Tibial artery (tissue), 4 donors: ENCODE data around the gene EWSR1.

Experiments
- DNase-seq, 2 donors: peaks; one replicate each; pipeline ENCODE4 v3.0.0-alpha.2; 2019
- H3K27ac ChIP-seq, 2 donors: fragments of 200-600 bp; sonication (generic) in 1 of 2; 1 replicate in 1 of 2; 2 replicates in 1 of 2; pipeline ENCODE4 v1.5.1; 2018 to 2019; ENCODE audit warnings: mild to moderate bottlenecking in 1 of 2
- H3K27me3 ChIP-seq, 2 donors: fragments of 200-600 bp; sonication (generic) in 1 of 2; one replicate each; pipeline versions ENCODE4 v1.5.1 to v1.6.0; 2016 to 2019
- H3K36me3 ChIP-seq, 3 donors: fragments of 200-600 bp; sonication (generic) in 2 of 3; one replicate each; pipeline ENCODE4 v1.5.1; 2016 to 2019; ENCODE audit warnings: mild to moderate bottlenecking in 2 of 3
- H3K4me1 ChIP-seq, 4 donors: fragments of 200-600 bp; sonication (generic) in 2 of 4; 1 replicate in 3 of 4; 2 replicates in 1 of 4; pipeline ENCODE4 v1.5.1; 2016 to 2019
- H3K4me3 ChIP-seq, 2 donors: fragments of 200-600 bp; sonication (generic) in 1 of 2; 1 replicate in 1 of 2; 2 replicates in 1 of 2; pipeline ENCODE4 v1.5.1; 2018 to 2019; ENCODE audit warnings: mild to moderate bottlenecking in 2 of 2
- H3K9me3 ChIP-seq, 3 donors: fragments of 200-600 bp; sonication (generic) in 1 of 3; one replicate each; pipeline ENCODE4 v1.5.1; 2016 to 2019
- intact Hi-C: fragments of 100-400 bp; cut with DNase I; formaldehyde crosslinking; loops from one replicate; pipeline ENCODE4 v1.15.0; 2023; ENCODE audit warnings: low total_unique reads
- TF ChIP-seq, protein P1 (sequence below), 2 experiments: fragments of 200-600 bp in 1 of 2; fragments of 450-650 bp in 1 of 2; IDR thresholded peaks; one replicate each; pipeline ENCODE4 v1.5.1; 2017 to 2019; ENCODE audit warnings: antibody characterized with exemption in 2 of 2, mild to moderate bottlenecking in 1 of 2, moderate library complexity in 1 of 2

The EWSR1 gene

DNA sequence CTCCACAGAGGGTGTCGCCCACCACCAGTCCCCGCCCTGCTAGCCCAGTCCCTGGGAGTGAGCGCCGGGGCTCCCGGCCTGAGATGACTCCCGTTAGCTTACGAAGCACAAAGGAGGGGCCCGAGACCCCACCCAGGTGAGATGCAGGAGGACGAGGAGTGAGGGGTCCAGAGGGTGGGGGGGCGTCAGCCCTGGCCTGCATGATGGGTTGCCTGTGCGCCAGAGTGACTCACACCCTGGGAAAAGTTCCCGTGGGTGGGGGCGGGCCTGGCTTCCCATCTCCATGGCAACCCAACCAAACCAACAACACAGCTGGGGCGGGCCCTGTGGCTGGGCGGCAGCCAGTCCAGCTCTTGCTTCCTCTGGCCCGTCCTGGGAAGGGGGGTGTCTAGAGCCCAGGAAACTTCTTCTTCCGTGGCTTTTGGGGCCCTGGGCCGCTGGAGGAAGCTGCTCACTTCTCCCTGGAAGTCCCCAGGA, 42.8 kb downstream of the EWSR1 start:
- peak overlapping the region; percentile 89 to 91 for H3K27ac ChIP-seq
- no peaks in the 10 kb centered on the region for H3K9me3 ChIP-seq
- H3K27me3 ChIP-seq = peaks cover 0 to 31% of the 10 kb centered on the region in 2 donors
- TF ChIP-seq, protein P1, sequence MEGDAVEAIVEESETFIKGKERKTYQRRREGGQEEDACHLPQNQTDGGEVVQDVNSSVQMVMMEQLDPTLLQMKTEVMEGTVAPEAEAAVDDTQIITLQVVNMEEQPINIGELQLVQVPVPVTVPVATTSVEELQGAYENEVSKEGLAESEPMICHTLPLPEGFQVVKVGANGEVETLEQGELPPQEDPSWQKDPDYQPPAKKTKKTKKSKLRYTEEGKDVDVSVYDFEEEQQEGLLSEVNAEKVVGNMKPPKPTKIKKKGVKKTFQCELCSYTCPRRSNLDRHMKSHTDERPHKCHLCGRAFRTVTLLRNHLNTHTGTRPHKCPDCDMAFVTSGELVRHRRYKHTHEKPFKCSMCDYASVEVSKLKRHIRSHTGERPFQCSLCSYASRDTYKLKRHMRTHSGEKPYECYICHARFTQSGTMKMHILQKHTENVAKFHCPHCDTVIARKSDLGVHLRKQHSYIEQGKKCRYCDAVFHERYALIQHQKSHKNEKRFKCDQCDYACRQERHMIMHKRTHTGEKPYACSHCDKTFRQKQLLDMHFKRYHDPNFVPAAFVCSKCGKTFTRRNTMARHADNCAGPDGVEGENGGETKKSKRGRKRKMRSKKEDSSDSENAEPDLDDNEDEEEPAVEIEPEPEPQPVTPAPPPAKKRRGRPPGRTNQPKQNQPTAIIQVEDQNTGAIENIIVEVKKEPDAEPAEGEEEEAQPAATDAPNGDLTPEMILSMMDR (IDR thresholded peaks at IDR 0.05) = no peak
- peak; percentile 98 to 99 for DNase-seq
- peak overlapping the region; percentile 32 to 35 for H3K4me3 ChIP-seq
- H3K4me1 ChIP-seq = peaks cover 7 to 79% (median 77%) of the 10 kb centered on the region in 4 donors
- no peaks in the 10 kb centered on the region for H3K36me3 ChIP-seq
- intact Hi-C loops = no loop called here

DNA sequence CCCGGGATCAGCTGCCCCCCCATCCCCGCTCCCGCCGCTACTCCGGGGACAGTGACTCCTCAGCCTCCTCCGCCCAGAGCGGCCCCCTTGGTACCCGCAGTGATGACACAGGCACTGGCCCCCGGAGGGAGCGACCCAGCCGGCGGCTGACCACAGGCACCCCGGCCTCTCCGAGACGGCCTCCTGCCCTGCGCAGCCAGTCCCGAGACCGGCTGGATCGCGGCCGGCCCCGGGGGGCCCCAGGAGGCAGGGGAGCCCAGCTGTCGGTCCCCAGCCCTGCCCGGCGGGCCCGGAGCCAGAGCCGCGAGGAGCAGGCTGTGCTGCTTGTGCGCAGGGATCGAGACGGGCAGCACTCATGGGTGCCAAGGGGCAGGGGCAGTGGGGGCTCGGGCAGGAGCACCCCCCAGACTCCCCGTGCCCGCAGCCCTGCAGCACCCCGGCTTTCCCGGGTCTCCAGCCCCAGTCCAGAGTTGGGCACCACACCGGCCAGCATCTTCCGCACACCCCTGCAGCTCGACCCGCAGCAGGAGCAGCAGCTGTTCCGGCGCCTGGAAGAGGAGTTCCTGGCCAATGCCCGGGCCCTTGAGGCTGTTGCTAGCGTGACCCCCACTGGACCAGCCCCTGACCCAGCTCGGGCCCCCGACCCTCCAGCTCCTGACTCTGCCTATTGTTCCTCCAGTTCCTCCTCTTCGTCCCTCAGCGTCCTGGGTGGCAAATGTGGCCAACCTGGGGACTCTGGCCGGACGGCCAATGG, 43.6 kb downstream of the EWSR1 start:
- H3K9me3 ChIP-seq = no peaks in the 10 kb centered on the region
- peak in 1 of 2 donors; percentile 75 for DNase-seq
- H3K4me1 ChIP-seq = peaks cover 7 to 79% (median 75%) of the 10 kb centered on the region in 4 donors
- peaks cover 0 to 37% of the 10 kb centered on the region in 2 donors for H3K27me3 ChIP-seq
- intact Hi-C loops = no loop called here
- H3K27ac ChIP-seq = peak overlapping the region; percentile 89 to 91
- H3K36me3 ChIP-seq = no peaks in the 10 kb centered on the region
- H3K4me3 ChIP-seq = peak overlapping the region; percentile 32 to 35
- TF ChIP-seq, protein P1 (IDR thresholded peaks at IDR 0.05) = no peak

DNA sequence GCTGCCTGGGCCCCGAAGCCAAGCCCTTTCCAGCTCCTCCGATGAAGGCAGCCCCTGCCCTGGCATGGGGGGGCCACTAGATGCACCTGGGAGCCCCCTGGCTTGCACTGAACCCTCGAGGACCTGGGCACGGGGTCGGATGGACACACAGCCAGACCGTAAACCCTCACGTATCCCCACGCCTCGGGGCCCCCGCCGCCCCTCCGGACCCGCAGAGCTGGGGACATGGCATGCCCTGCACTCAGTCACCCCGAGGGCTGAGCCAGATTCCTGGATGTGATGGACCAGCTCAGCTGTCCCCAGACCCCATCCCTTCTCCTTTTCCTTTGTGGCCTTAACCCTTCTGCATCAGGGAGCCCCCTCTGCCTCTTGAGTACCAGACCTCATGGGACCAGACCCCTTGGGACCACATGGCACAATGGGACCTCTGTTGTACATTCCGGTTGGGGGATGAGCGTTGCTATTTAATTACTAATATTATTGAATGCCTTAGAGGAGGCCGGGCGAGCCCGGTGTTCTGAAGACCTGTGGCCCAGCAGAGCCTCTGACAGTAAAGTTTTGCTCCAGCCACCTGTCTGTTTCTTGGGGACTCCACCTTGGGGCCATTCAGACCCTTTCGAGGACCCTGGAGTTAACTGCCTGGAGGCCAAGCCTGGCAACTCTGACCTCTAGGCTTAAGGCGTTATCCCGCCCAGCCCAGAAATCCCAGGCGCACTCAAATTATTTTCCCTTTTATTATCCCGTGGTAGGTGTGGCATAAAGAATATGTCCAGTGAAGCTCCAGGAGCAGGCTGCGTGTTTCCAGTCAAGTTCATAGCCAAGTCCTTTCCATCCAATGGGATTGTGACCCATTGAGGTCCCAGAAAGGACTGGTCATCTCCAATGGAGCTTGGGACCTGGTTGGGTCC, 44.4 kb downstream of the EWSR1 start:
- Histone ChIP-seq H3K27ac (peak overlapping the region in 1 of 2 donors; percentile 91), H3K27me3 (peaks cover 0 to 37% of the 10 kb centered on the region in 2 donors), H3K9me3 (no peaks in the 10 kb centered on the region)

DNA sequence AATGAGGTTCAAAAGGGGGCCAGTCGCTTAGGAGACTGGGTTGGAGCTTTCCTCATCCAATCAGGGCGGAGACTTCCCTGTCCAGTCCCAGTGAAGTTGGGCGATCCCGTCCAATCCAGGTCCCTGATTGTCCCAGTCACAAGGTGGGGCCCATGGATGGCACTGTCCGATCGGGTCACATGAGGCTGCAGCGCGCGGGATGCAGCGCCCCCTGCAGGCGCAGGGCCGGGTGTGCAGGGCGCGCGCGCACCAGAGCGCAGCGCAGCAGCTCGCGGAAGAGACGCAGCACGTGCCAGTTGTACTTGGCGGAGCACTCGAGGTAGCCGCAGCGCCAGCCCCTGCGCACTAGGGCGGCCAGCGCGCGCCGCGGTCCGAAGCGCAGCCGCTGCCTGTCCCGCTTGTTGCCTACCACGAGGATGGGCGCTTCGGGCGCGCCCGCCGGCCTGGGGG, 45.1 kb downstream of the EWSR1 start:
- Histone ChIP-seq H3K36me3 (no peaks in the 10 kb centered on the region), H3K9me3 (no peaks in the 10 kb centered on the region), H3K27ac (no peak overlapping the region), H3K27me3 (peaks cover 0 to 37% of the 10 kb centered on the region in 2 donors), H3K4me3 (peak overlapping the region in 1 of 2 donors; percentile 10), H3K4me1 (peaks cover 7 to 70% (median 66%) of the 10 kb centered on the region in 4 donors)
- TF ChIP-seq, protein P1 (IDR thresholded peaks at IDR 0.05) = peak; percentile 47 to 53
- peak; percentile 52 to 70 for DNase-seq
- intact Hi-C loops = no loop called here

More for the DNA sequence above, 44.4 kb downstream of the EWSR1 start:
- peaks cover 7 to 77% (median 72%) of the 10 kb centered on the region in 4 donors for H3K4me1 ChIP-seq
- DNase-seq = peak in 1 of 2 donors; percentile 67
- TF ChIP-seq, protein P1 (IDR thresholded peaks at IDR 0.05) = no peak
- H3K4me3 ChIP-seq = no peak overlapping the region
- no peaks in the 10 kb centered on the region for H3K36me3 ChIP-seq
- intact Hi-C loops = no loop called here
